Memory B cell (primary cell): ENCODE data around the gene TBC1D30.
"Not testable (repeated sequence)": the region's sequence is repeated elsewhere in the genome, so short reads cannot be mapped to it uniquely, and the experiment has no call there.

Source experiments
- ATAC-seq: fragments of 150-1000 bp; cut with Tn5 transposase; 2 replicates; pipeline ENCODE4 v1.10.0; 2021; ENCODE audit warnings: low read depth, mild to moderate bottlenecking, moderate library complexity
- DNase-seq, 2 donors: peaks; one replicate each; pipeline ENCODE4 v3.0.0; 2022; ENCODE audit warnings: low spot score in 2 of 2
- H3K27ac Mint-ChIP-seq: one replicate; pipeline ENCODE4 v1.8.0; 2022; ENCODE audit warnings: mild to moderate bottlenecking, moderate library complexity, mixed read lengths
- H3K27me3 Mint-ChIP-seq: one replicate; pipeline ENCODE4 v1.8.0; 2022; ENCODE audit warnings: mixed read lengths
- H3K36me3 Mint-ChIP-seq: one replicate; pipeline ENCODE4 v1.8.0; 2022; ENCODE audit warnings: mild to moderate bottlenecking, mixed read lengths
- H3K4me1 Mint-ChIP-seq: one replicate; pipeline ENCODE4 v1.8.0; 2022; ENCODE audit warnings: mixed read lengths
- H3K4me3 Mint-ChIP-seq: one replicate; pipeline ENCODE4 v1.8.0; 2022; ENCODE audit warnings: mild to moderate bottlenecking, moderate library complexity, mixed read lengths
- H3K9me3 Mint-ChIP-seq: one replicate; pipeline ENCODE4 v1.8.0; 2022; ENCODE audit warnings: mixed read lengths

TBC1D30 gene, protein sequence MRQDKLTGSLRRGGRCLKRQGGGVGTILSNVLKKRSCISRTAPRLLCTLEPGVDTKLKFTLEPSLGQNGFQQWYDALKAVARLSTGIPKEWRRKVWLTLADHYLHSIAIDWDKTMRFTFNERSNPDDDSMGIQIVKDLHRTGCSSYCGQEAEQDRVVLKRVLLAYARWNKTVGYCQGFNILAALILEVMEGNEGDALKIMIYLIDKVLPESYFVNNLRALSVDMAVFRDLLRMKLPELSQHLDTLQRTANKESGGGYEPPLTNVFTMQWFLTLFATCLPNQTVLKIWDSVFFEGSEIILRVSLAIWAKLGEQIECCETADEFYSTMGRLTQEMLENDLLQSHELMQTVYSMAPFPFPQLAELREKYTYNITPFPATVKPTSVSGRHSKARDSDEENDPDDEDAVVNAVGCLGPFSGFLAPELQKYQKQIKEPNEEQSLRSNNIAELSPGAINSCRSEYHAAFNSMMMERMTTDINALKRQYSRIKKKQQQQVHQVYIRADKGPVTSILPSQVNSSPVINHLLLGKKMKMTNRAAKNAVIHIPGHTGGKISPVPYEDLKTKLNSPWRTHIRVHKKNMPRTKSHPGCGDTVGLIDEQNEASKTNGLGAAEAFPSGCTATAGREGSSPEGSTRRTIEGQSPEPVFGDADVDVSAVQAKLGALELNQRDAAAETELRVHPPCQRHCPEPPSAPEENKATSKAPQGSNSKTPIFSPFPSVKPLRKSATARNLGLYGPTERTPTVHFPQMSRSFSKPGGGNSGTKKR

DNA sequence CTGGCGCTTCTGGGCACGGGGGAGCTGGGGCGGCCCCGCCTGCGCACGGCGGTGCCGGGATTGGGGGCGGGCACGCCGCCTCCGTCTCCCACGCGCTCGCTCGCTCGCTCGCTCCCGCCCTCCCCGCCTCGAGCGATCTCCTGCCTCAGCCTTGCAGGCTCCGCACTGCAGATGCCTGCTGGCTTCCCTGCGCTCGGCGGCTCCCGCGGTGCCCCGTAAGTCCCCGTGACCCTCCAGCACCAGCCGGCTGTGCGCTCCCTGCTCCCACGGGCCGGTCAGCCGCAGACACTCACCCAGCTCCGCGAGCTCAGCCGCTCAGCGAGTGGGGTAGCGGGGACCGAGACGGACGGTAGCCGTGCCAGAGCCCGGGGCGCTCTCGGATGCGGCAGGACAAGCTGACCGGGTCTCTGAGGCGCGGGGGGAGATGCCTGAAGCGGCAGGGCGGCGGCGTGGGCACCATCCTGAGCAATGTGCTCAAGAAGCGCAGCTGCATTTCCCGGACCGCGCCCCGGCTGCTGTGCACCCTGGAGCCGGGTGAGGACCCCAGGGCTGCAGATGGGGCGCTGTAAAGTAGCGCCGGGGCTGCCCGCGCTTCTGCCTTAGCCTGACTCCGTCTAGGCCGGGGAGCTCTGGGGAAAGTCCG, at the start of gene TBC1D30:
TBC1D30 (plus strand) TSS at position 148 of the 643 bp plus-strand sequence; CDS start at position 381, 233 bp downstream.
- DNase-seq (no peak), ATAC-seq (peak; percentile 45)
- Mint-ChIP-seq H3K27ac (no peak within 1 kb of the TSS), H3K27me3 (peaks cover 35% of the 10 kb centered on the region), H3K4me1 (peaks cover 12% of the 10 kb centered on the region), H3K9me3 (no peaks in the 10 kb centered on the region), H3K36me3 (peaks cover 1% of the 10 kb centered on the region), H3K4me3 (peak within 1 kb of the TSS; percentile 81)

DNA sequence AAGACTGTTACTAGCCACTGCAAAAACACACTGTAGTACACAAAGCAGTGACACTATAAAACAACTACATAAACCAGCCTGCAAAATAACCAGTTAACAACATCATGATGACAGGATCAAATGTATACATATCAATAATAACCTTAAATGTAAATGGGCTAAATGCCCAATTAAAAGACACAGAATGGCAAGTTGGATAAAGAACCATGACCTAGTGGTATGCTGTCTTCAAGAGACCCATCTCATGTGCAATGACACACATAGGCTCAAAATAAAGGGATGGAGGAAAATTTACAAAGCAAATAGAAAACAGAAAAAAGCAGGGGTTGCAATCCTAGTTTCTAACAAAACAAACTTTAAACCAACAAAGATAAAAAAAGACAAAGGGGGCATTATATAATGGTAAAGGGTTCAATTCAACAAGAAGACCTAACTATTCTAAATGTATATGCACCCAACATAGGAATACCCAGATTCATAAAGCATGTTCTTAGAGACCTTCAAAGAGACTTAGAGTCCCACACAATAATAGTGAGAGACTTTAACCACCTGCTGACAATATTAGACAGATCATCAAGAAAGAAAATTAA, 49.2 kb upstream of the TBC1D30 start:
- not testable (repeated sequence) for ATAC-seq, H3K36me3 Mint-ChIP-seq, DNase-seq, H3K4me1 Mint-ChIP-seq, H3K4me3 Mint-ChIP-seq, H3K27ac Mint-ChIP-seq
- peaks cover 14% of the 10 kb centered on the region for H3K9me3 Mint-ChIP-seq
- H3K27me3 Mint-ChIP-seq = peaks cover 12% of the 10 kb centered on the region

DNA sequence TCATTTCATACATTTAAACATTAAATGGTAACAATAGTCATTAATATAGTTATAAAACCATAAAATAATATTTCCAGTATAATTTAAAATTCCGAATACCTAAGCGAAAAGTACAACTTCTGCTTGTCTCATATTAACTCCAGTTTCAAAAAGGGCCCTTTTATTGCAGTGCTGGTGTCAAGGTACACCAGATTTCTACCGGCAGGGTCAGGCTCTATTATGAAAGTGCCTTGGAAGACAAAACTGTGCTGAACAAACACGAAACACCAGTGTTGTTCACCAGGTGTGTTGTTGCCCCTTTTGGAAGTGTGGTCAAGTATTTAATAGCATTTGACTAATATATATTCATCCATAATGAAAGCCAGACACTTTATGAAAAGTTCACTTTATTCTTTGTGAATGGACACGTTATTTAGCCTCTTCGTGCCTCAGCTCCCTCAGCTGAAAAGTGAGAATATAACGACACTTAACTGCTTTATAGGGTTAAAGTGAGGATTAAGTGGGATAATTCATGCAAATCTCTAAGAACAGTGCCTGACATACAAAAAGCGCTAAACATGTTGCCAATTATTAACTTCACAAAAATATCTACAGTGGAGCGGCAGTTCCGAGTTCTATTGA, 45.0 kb upstream of the TBC1D30 start:
- Mint-ChIP-seq H3K27me3 (peaks cover 12% of the 10 kb centered on the region), H3K4me1 (peaks cover 9% of the 10 kb centered on the region), H3K4me3 (no peak overlapping the region), H3K9me3 (peaks cover 9% of the 10 kb centered on the region), H3K27ac (no peak overlapping the region), H3K36me3 (no peaks in the 10 kb centered on the region)
- DNase-seq = no peak
- ATAC-seq = no peak

DNA sequence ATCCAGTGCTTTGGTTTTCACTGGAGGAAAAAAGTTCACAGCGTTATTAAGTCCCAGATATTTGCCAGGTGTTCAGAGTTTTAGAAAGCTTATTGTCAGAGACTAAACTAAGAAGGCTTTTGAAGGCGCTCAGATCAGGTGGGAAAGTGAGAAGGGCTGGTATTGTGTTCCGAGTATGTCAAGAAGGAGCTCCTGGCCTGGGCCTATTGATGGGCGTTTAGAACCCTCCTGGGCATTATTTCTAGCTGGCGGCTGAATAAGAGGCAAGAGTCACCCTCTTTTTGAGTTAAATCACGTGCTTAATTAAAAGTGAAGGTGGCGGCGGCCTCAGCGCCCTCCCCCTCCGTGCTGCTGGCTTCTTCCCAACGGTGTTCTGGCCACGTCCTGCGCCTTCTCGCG, 44.3 kb upstream of the TBC1D30 start:
- H3K4me3 Mint-ChIP-seq = peak overlapping the region; percentile 76
- peaks cover 12% of the 10 kb centered on the region for H3K27me3 Mint-ChIP-seq
- peaks cover 9% of the 10 kb centered on the region for H3K4me1 Mint-ChIP-seq
- ATAC-seq = no peak
- H3K36me3 Mint-ChIP-seq = no peaks in the 10 kb centered on the region
- DNase-seq = no peak
- no peak overlapping the region for H3K27ac Mint-ChIP-seq
- H3K9me3 Mint-ChIP-seq = peaks cover 9% of the 10 kb centered on the region

DNA sequence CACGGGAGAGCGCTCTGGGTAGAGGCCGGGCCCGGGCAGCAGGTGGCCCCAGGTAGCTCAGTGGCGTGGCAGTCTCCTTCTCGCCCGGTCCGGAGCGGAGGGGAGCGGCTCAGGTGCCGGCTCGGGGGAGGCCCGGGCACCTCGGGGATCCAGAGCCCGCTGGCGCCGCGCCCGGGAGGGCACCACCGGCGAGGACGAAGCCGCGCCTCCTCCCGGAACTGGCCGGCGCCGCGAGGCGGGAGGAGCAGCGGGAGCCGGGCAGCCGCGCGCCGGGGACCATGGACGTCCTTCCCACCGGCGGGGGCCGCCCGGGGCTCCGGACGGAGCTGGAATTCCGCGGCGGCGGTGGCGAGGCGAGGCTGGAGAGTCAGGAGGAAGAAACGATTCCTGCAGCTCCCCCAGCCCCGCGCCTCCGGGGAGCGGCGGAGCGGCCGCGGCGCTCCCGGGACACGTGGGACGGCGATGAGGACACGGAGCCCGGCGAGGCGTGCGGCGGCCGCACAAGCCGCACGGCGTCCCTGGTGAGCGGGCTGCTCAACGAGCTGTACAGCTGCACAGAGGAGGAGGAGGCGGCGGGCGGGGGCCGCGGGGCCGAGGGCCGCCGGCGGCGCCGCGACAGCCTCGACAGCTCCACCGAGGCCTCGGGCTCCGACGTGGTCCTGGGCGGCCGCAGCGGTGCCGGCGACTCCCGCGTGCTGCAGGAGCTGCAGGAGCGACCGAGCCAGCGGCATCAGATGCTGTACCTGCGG, 43.7 kb upstream of the TBC1D30 start:
- H3K9me3 Mint-ChIP-seq = peaks cover 6% of the 10 kb centered on the region
- no peaks in the 10 kb centered on the region for H3K36me3 Mint-ChIP-seq
- H3K4me1 Mint-ChIP-seq = peaks cover 9% of the 10 kb centered on the region
- no peak overlapping the region for H3K27ac Mint-ChIP-seq
- peak in 1 of 2 donors; percentile 35 for DNase-seq
- peak; percentile 50 for ATAC-seq
- peak overlapping the region; percentile 88 for H3K4me3 Mint-ChIP-seq
- H3K27me3 Mint-ChIP-seq = peaks cover 12% of the 10 kb centered on the region

DNA sequence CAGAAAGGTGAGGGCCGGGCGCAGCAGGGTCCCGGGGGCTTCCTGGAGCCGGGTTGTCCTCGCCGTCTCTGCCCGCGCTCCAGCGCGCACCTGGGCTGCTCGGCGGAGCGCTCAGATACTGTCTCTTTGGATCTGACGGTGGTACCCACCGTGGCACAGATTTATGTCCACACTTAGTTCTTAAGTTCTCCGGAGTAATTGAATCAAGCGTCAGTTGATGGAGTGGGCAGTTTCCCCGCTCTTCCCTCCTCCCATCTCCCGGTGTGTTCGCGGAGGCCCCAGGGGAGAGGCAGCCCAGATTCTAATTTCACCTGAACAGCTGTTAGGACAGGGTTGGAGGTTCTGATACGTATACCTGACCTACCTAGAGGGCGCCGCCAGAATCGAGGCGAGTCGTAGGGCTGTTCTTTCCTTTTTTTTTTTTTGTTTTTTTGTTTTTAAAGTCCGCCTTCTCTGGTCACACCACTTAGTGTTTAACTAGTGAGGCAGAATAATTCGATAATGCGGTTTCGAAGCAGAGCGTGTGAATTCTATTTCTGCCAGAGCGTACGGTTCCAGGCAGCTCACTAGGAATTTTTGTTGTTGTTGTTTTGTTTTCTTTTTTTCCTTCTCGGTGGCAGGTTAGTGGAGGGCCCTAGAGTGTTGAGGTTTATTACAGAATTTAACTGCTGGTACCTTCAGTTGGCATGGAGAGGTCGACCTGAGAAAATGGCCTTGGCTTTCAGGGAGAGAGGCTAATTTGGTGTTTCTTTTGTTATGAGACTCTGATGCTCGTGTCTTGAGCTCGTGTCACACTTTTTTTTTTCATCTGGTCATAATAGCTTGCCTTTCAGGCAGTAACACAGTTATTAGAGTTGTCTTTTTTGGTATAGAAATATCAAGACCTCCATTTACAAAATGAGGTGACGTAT, 42.9 kb upstream of the TBC1D30 start:
- H3K27me3 Mint-ChIP-seq = peaks cover 10% of the 10 kb centered on the region
- peak overlapping the region; percentile 88 for H3K4me3 Mint-ChIP-seq
- peak; percentile 42 for ATAC-seq
- no peaks in the 10 kb centered on the region for H3K36me3 Mint-ChIP-seq
- peaks cover 2% of the 10 kb centered on the region for H3K9me3 Mint-ChIP-seq
- peak overlapping the region; percentile 48 for H3K27ac Mint-ChIP-seq
- peaks cover 9% of the 10 kb centered on the region for H3K4me1 Mint-ChIP-seq
- no peak for DNase-seq

DNA sequence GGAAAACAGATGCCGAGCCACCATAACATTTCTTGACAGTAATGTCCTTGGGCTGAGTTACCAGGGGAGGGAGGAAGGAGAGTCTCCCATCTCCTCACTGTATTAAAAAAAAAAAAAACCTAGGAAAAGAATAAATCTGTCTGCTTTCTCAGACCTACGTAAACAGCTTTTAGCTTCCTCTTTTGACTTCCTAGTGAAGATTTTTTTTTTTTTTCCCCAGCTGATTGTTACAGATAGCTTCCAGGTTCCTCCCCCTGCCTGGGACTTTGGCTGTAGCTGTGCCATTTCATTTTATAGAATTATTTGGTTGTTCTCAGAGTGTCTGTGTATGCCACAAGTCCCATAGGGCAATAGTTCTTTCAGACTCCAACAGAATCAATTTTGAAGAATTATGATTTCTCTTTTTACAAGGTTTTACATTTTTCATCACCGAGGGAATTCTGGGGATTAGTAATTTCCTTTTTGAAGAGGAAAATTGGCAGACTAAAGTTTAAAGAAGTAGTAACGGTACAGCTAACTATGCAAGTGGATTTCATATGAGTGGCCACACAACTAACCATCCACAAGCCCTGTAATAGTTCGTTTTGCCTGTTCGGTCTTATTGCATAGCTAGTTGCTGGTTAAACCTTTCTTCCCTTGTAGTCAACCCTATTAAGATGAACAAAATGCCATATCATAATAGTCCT, 42.1 kb upstream of the TBC1D30 start:
- no peaks in the 10 kb centered on the region for H3K36me3 Mint-ChIP-seq
- ATAC-seq (peak; percentile 61), DNase-seq (no peak)
- H3K27me3 Mint-ChIP-seq = peaks cover 10% of the 10 kb centered on the region
- peak overlapping the region; percentile 48 for H3K27ac Mint-ChIP-seq
- peak overlapping the region; percentile 88 for H3K4me3 Mint-ChIP-seq
- peaks cover 9% of the 10 kb centered on the region for H3K4me1 Mint-ChIP-seq
- H3K9me3 Mint-ChIP-seq = peaks cover 2% of the 10 kb centered on the region

DNA sequence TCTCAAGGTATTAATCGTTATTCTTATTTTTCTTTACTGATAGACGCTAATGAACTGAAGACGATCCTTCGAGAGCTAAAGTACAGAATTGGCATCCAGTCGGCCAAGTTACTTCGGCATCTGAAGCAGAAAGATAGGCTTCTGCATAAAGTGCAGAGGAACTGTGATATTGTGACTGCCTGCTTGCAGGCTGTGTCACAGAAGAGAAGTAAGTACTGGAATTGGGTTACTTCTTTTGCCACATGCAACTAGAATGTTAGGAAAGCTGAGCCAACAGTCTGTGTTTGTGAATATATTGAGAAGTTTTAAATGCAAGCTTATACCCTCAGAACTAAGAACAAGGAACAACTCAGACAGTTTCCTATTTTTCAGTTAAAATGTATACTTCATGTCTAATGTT, 38.6 kb upstream of the TBC1D30 start:
- Mint-ChIP-seq H3K36me3 (no peaks in the 10 kb centered on the region), H3K27me3 (peaks cover 8% of the 10 kb centered on the region)

DNA sequence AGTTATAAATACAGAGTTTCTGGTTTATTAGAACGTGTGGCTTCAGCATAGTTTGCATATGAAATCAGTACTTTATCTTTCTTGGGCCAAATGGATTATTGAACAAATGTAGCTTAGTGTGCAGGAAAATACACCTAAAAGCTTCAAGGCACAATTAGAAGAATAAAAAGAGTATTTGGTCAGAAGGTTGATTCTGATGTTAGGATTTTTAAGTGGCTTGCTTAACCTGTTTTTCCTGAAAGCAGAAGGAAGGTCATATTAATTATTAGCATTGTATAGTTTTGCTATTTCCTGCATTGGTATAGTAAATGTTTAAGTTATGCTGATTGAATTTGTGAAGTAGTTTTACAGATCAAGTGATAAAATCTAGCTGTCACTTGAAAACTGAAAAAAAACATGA, 34.3 kb upstream of the TBC1D30 start:
- H3K9me3 Mint-ChIP-seq = no peaks in the 10 kb centered on the region

More for the DNA sequence above, 38.6 kb upstream of the TBC1D30 start:
- H3K9me3 Mint-ChIP-seq = no peaks in the 10 kb centered on the region
- peaks cover 9% of the 10 kb centered on the region for H3K4me1 Mint-ChIP-seq
- no peak overlapping the region for H3K27ac Mint-ChIP-seq
- no peak for ATAC-seq
- no peak overlapping the region for H3K4me3 Mint-ChIP-seq
- no peak for DNase-seq

DNA sequence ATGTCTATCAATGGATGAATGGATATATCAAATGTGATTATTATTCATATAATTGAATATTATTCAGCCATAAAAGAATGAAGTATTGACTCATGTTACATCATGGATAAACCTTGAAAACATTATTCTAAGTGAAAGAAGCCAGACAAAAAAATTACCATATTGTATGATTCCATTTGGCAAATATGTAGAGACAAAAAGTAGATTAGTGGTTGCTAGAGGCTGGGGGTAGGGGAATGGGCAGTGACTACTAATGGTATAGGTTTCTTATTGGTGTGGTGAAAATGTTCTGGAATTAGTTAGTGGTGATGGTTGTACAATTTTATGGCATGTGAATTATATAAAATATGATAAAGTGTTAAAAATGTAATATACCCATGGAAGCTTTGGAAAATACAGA, 33.4 kb upstream of the TBC1D30 start:
- H3K4me1 Mint-ChIP-seq = no peaks in the 10 kb centered on the region
- no peaks in the 10 kb centered on the region for H3K9me3 Mint-ChIP-seq
- no peak for ATAC-seq
- no peak for DNase-seq
- H3K27ac Mint-ChIP-seq = no peak overlapping the region
- H3K27me3 Mint-ChIP-seq = peaks cover 5% of the 10 kb centered on the region
- no peak overlapping the region for H3K4me3 Mint-ChIP-seq
- H3K36me3 Mint-ChIP-seq = peaks cover 2% of the 10 kb centered on the region

More for the DNA sequence above, 34.3 kb upstream of the TBC1D30 start:
- Mint-ChIP-seq H3K27me3 (peaks cover 5% of the 10 kb centered on the region), H3K36me3 (peaks cover 2% of the 10 kb centered on the region), H3K27ac (no peak overlapping the region), H3K4me3 (no peak overlapping the region), H3K4me1 (no peaks in the 10 kb centered on the region)
- no peak for DNase-seq
- ATAC-seq = no peak

DNA sequence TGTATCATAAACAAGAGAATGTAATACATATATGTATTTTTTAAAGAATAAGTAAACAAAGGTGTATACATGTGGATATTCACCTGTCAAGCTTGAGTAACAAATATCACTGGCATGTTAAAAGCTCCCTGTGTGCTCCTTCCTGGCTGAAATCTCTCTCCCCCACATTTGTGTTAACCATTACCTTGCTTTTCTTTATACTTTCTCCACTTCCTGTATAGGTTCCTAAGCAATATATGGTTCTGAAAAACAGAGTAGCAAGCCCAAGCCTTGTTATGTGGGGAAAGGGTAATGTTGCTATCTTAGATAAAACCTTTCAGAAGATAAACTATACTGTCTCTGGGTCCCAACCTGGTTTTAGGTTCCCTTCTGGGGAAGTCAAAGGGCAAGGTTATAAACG, 32.3 kb upstream of the TBC1D30 start:
- H3K36me3 Mint-ChIP-seq = peaks cover 2% of the 10 kb centered on the region
- no peaks in the 10 kb centered on the region for H3K4me1 Mint-ChIP-seq
- DNase-seq (no peak), ATAC-seq (no peak)
- no peak overlapping the region for H3K4me3 Mint-ChIP-seq
- H3K27me3 Mint-ChIP-seq = peaks cover 5% of the 10 kb centered on the region
- H3K27ac Mint-ChIP-seq = no peak overlapping the region
- H3K9me3 Mint-ChIP-seq = no peaks in the 10 kb centered on the region

DNA sequence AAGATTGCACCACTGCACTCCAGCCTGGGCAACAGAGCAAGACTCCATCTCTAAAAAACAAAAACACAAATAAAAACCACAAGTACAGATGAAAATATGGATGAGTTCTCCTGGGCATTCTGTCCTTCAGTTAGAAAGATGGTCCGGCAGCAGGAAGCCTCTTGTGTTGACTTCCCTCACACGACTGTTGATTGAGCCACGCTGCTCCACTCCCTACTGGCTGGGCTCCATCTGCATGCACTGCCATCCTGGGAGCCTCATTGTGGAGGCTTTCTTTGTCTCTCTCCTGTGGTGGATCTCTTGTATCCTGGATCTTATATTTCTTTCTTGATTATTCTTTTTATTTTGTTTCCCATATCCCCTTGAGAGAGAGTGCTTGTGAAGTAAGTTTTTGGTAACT, 30.8 kb upstream of the TBC1D30 start:
- H3K36me3 Mint-ChIP-seq = peaks cover 2% of the 10 kb centered on the region
- H3K27ac Mint-ChIP-seq = no peak overlapping the region
- no peaks in the 10 kb centered on the region for H3K9me3 Mint-ChIP-seq
- H3K27me3 Mint-ChIP-seq = peaks cover 8% of the 10 kb centered on the region
- H3K4me1 Mint-ChIP-seq = no peaks in the 10 kb centered on the region
- ATAC-seq (no peak), DNase-seq (no peak)
- no peak overlapping the region for H3K4me3 Mint-ChIP-seq
